ENCODE measurements around the gene STAG3. TPM values are rescaled to one million over a fixed set of nuclear protein-coding genes. Genes with fewer than 3 reads are reported as not detected.

The STAG3 gene
- total and polyA plus RNA-seq, 2 of the 4 experiments (the other 2 are of a cell fraction) = 0.36 to 0.65 TPM

DNA sequence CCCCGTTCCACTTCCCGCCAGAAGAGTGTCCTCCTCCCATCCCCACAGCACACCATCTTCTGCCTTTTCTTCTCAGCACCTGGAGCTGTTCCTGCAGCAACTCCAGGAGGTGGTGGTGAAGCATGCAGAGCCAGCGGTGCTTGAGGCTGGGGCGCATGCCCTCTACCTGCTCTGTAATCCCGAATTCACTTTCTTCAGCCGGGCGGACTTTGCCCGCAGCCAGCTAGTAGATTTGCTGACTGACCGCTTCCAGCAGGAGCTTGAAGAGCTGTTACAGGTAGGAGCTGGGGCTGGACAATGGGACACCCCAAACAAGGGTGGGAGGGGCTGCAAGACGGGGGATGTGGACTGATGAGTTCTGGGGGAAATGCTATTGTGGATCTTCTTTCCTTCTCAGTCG is 23.0 kb downstream of the STAG3 start:
- H3K4ac ChIP-seq (ENCODE audit: low read depth, low read length) = no peak overlapping the region
- WGBS, 2 experiments (ENCODE audit: extremely low coverage in 2 of 2, insufficient read length in 1 of 2) = no CpG with 5 or more reads among the region's 11 CpGs
- H2BK120ac ChIP-seq (ENCODE audit: low read depth, low read length) = no peak overlapping the region
- no peak for DNase-seq
- H4K20me1 ChIP-seq (ENCODE audit: insufficient read depth, low read length) = no peaks in the 10 kb centered on the region
- no peaks in the 10 kb centered on the region for H3K79me1 ChIP-seq (ENCODE audit: low read depth in 1 of 2, low read length in 2 of 2)
- dilution Hi-C loops (cut with HindIII; ENCODE audit: low sequenced_read_pairs, unreplicated experiment) (no loop called here), intact Hi-C loops (cut with micrococcal nuclease) (no loop called here), in situ Hi-C loops (cut with MboI; ENCODE audit: low sequenced_read_pairs) (no loop called here)
- H3K9me1 ChIP-seq (ENCODE audit: insufficient read depth, low read length) = no peaks in the 10 kb centered on the region
- H3K9ac ChIP-seq (ENCODE audit: low read depth, low read length) = no peak overlapping the region
- H4K5ac ChIP-seq (ENCODE audit: low read depth, low read length) = no peak overlapping the region
- peaks cover 25% of the 10 kb centered on the region for H3K27me3 ChIP-seq (ENCODE audit: control insufficient read depth, insufficient read depth, low read length)
- H3K36me3 ChIP-seq (ENCODE audit: control insufficient read depth, insufficient read depth, low read length) = no peaks in the 10 kb centered on the region
- TF ChIP-seq MAFK (IDR thresholded peaks at IDR 0.05; ENCODE audit: low read depth, low read length) = no peak
- TF ChIP-seq NFE2L2 (IDR thresholded peaks at IDR 0.05; ENCODE audit: low read depth, low read length) = no peak
- TF ChIP-seq CHD1 (IDR thresholded peaks at IDR 0.05; ENCODE audit: low read depth, low read length) = no peak
- TF ChIP-seq, protein P1, sequence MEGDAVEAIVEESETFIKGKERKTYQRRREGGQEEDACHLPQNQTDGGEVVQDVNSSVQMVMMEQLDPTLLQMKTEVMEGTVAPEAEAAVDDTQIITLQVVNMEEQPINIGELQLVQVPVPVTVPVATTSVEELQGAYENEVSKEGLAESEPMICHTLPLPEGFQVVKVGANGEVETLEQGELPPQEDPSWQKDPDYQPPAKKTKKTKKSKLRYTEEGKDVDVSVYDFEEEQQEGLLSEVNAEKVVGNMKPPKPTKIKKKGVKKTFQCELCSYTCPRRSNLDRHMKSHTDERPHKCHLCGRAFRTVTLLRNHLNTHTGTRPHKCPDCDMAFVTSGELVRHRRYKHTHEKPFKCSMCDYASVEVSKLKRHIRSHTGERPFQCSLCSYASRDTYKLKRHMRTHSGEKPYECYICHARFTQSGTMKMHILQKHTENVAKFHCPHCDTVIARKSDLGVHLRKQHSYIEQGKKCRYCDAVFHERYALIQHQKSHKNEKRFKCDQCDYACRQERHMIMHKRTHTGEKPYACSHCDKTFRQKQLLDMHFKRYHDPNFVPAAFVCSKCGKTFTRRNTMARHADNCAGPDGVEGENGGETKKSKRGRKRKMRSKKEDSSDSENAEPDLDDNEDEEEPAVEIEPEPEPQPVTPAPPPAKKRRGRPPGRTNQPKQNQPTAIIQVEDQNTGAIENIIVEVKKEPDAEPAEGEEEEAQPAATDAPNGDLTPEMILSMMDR (conservative IDR thresholded peaks at IDR 0.05; ENCODE audit: low read depth, low read length) = no peak
- no peak for TF ChIP-seq MAZ (IDR thresholded peaks at IDR 0.05; ENCODE audit: borderline replicate concordance, low read depth, low read length)
- TF ChIP-seq CEBPB (IDR thresholded peaks at IDR 0.05; ENCODE audit: low read depth, low read length) = no peak
- TF ChIP-seq, protein P2, sequence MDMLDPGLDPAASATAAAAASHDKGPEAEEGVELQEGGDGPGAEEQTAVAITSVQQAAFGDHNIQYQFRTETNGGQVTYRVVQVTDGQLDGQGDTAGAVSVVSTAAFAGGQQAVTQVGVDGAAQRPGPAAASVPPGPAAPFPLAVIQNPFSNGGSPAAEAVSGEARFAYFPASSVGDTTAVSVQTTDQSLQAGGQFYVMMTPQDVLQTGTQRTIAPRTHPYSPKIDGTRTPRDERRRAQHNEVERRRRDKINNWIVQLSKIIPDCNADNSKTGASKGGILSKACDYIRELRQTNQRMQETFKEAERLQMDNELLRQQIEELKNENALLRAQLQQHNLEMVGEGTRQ (IDR thresholded peaks at IDR 0.05; ENCODE audit: low read depth, low read length) = no peak
- no peak for TF ChIP-seq MXI1 (IDR thresholded peaks at IDR 0.05; ENCODE audit: borderline replicate concordance, low read depth, low read length)
- TF ChIP-seq BHLHE40 (IDR thresholded peaks at IDR 0.05; ENCODE audit: low read depth, low read length) = no peak
- no peak for TF ChIP-seq RFX5 (IDR thresholded peaks at IDR 0.05; ENCODE audit: low read depth, low read length)
- no peak for TF ChIP-seq SMC3 (IDR thresholded peaks at IDR 0.05; ENCODE audit: low read depth, low read length)
- no peak for TF ChIP-seq RAD21 (IDR thresholded peaks at IDR 0.05; ENCODE audit: low read length)
- no peak for TF ChIP-seq POLR2A (IDR thresholded peaks at IDR 0.05; ENCODE audit: low read depth, low read length)
- TF ChIP-seq, protein P3, sequence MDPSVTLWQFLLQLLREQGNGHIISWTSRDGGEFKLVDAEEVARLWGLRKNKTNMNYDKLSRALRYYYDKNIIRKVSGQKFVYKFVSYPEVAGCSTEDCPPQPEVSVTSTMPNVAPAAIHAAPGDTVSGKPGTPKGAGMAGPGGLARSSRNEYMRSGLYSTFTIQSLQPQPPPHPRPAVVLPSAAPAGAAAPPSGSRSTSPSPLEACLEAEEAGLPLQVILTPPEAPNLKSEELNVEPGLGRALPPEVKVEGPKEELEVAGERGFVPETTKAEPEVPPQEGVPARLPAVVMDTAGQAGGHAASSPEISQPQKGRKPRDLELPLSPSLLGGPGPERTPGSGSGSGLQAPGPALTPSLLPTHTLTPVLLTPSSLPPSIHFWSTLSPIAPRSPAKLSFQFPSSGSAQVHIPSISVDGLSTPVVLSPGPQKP (IDR thresholded peaks at IDR 0.05; ENCODE audit: borderline replicate concordance, low read depth, low read length) = no peak
- no peak for TF ChIP-seq RCOR1 (IDR thresholded peaks at IDR 0.05; ENCODE audit: insufficient replicate concordance, low read length)
- no peak for TF ChIP-seq FOS (IDR thresholded peaks at IDR 0.05; ENCODE audit: low read depth, low read length)
- H3K23ac ChIP-seq (ENCODE audit: low read depth, low read length) = no peak overlapping the region
- no peak overlapping the region for H2AK5ac ChIP-seq (ENCODE audit: low read depth, low read length)
- H3K56ac ChIP-seq (ENCODE audit: extremely low read depth, insufficient read depth, low read length) = no peak overlapping the region
- H2AFZ ChIP-seq (replicated peaks; ENCODE audit: low read length, poor library complexity) = no peak overlapping the region
- CTCF ChIA-PET = no interaction called here
- H3K18ac ChIP-seq (ENCODE audit: low read depth, low read length) = no peak overlapping the region
- no peak overlapping the region for H3K27ac ChIP-seq (ENCODE audit: insufficient read depth, low read length)
- H3K4me2 ChIP-seq (ENCODE audit: low read depth, low read length) = no peak overlapping the region
- H3K4me1 ChIP-seq (ENCODE audit: control insufficient read depth, insufficient read depth, low read length) = peaks cover 2% of the 10 kb centered on the region; the same call in 1 of the 2 replicates
- no peak overlapping the region for H3K4me3 ChIP-seq (ENCODE audit: insufficient read depth, low read depth, low read length)
- H4K91ac ChIP-seq (ENCODE audit: insufficient read depth, low read depth, low read length) = no peak overlapping the region
- no peaks in the 10 kb centered on the region for H3K9me3 ChIP-seq (ENCODE audit: control insufficient read depth, insufficient read depth, low read length)
- H2BK5ac ChIP-seq (ENCODE audit: low read depth, low read length, poor library complexity, severe bottlenecking) = no peak overlapping the region
- no peak overlapping the region for H2BK20ac ChIP-seq (ENCODE audit: low read depth, low read length)
- POLR2A ChIA-PET (ENCODE audit: unreplicated experiment) = no interaction called here
- ATAC-seq (ENCODE audit: low read depth) = no peak
- H4K8ac ChIP-seq (ENCODE audit: low read depth in 2 of 2, low read length in 2 of 2) = no peak overlapping the region
- BruUV-seq (replicated peaks) = no TSS peak
- H3K14ac ChIP-seq (replicated peaks; ENCODE audit: low read depth, low read length) = no peak overlapping the region
- no peak overlapping the region for H2BK15ac ChIP-seq (ENCODE audit: low read depth, low read length)
- no peak overlapping the region for H2AK9ac ChIP-seq (replicated peaks; ENCODE audit: low read depth, low read length, poor library complexity)

Measured in IMR-90 (cell line).